Measurements from ENCODE around the gene SLC25A29.

SLC25A29 gene

DNA sequence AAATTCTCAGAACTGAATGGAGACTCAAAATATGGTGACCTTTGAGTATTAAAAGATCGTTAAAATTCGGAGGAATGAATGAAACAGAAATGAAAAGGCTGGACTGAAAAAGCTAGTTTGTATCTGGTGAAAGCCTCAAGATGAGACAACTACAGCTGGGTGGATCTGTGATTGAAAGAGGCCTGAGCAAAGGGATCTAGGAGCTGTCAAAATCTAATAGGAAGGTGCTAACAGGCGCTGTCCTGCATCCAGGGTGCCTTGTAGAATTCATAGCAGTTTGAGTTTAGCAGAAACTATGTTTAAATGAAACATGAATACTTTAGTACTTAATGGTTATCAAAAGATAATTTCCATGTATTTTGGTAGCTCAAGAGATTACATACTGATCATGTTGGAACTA is 65.0 kb downstream of the SLC25A29 start:
- Mint-ChIP-seq H3K36me3 (ENCODE audit: low read depth) (peaks cover 35% of the 10 kb centered on the region), H3K4me1 (peaks cover 51% of the 10 kb centered on the region), H3K27ac (peak overlapping the region; percentile 97), H3K4me3 (peak overlapping the region; percentile 95), H3K27me3 (ENCODE audit: low read depth, poor library complexity) (peaks cover 4% of the 10 kb centered on the region), H3K9me3 (peaks cover 6% of the 10 kb centered on the region)
- TF ChIP-seq, protein P1, sequence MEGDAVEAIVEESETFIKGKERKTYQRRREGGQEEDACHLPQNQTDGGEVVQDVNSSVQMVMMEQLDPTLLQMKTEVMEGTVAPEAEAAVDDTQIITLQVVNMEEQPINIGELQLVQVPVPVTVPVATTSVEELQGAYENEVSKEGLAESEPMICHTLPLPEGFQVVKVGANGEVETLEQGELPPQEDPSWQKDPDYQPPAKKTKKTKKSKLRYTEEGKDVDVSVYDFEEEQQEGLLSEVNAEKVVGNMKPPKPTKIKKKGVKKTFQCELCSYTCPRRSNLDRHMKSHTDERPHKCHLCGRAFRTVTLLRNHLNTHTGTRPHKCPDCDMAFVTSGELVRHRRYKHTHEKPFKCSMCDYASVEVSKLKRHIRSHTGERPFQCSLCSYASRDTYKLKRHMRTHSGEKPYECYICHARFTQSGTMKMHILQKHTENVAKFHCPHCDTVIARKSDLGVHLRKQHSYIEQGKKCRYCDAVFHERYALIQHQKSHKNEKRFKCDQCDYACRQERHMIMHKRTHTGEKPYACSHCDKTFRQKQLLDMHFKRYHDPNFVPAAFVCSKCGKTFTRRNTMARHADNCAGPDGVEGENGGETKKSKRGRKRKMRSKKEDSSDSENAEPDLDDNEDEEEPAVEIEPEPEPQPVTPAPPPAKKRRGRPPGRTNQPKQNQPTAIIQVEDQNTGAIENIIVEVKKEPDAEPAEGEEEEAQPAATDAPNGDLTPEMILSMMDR (IDR thresholded peaks at IDR 0.05), result no peak
- DNase-seq, result no peak
